Measurements from ENCODE around the gene AMBRA1.

AMBRA1 gene

GRCh38 chr11:46600194-46600960, 6.6 kb upstream of the AMBRA1 start:
- no peak for ATAC-seq
- TF ChIP-seq SNAI2 (CRISPR knock-in tag; IDR thresholded peaks at IDR 0.05) (no peak), ZFP3 (CRISPR knock-in tag; IDR thresholded peaks at IDR 0.05) (no peak), CREB5 (CRISPR knock-in tag; IDR thresholded peaks at IDR 0.05; ENCODE audit: low read depth) (no peak), RARB (CRISPR knock-in tag; IDR thresholded peaks at IDR 0.05) (no peak), OSR1 (CRISPR knock-in tag; IDR thresholded peaks at IDR 0.05) (no peak), GLIS3 (CRISPR knock-in tag; IDR thresholded peaks at IDR 0.05) (no peak), TOX (CRISPR knock-in tag; IDR thresholded peaks at IDR 0.05; ENCODE audit: borderline replicate concordance) (no peak)

GRCh38 chr11:46599340-46600193, 5.7 kb upstream of the AMBRA1 start:
- TF ChIP-seq PPARA (CRISPR knock-in tag; IDR thresholded peaks at IDR 0.05; ENCODE audit: borderline replicate concordance) (no peak), RARB (CRISPR knock-in tag; IDR thresholded peaks at IDR 0.05) (no peak), ZNF70 (CRISPR knock-in tag; IDR thresholded peaks at IDR 0.05) (no peak), ZNF565 (CRISPR knock-in tag; conservative IDR thresholded peaks at IDR 0.05; ENCODE audit: low read depth) (no peak), SNAI2 (CRISPR knock-in tag; IDR thresholded peaks at IDR 0.05) (no peak), OSR1 (CRISPR knock-in tag; IDR thresholded peaks at IDR 0.05) (no peak), ISL1 (CRISPR knock-in tag; IDR thresholded peaks at IDR 0.05) (no peak), POU6F1 (CRISPR knock-in tag; IDR thresholded peaks at IDR 0.05; ENCODE audit: borderline replicate concordance, low read depth) (no peak), ZFP30 (CRISPR knock-in tag; IDR thresholded peaks at IDR 0.05) (no peak), CSRNP3 (CRISPR knock-in tag; IDR thresholded peaks at IDR 0.05) (no peak), ESRRG (CRISPR knock-in tag; IDR thresholded peaks at IDR 0.05) (no peak)
- ATAC-seq, result no peak

- ATAC-seq, result no peak
- TF ChIP-seq ARNTL (CRISPR knock-in tag; IDR thresholded peaks at IDR 0.05; ENCODE audit: borderline replicate concordance, low read depth) (no peak), CSRNP3 (CRISPR knock-in tag; IDR thresholded peaks at IDR 0.05) (no peak), BACH2 (CRISPR knock-in tag; IDR thresholded peaks at IDR 0.05; ENCODE audit: borderline replicate concordance) (no peak), TCF4 (CRISPR knock-in tag; IDR thresholded peaks at IDR 0.05; ENCODE audit: borderline replicate concordance) (no peak), ZFP3 (CRISPR knock-in tag; IDR thresholded peaks at IDR 0.05) (no peak), ISL1 (CRISPR knock-in tag; IDR thresholded peaks at IDR 0.05) (no peak), ZNF565 (CRISPR knock-in tag; conservative IDR thresholded peaks at IDR 0.05; ENCODE audit: low read depth) (no peak), CREB5 (CRISPR knock-in tag; IDR thresholded peaks at IDR 0.05; ENCODE audit: low read depth) (no peak), CSDC2 (CRISPR knock-in tag; IDR thresholded peaks at IDR 0.05) (no peak), RARB (CRISPR knock-in tag; IDR thresholded peaks at IDR 0.05) (no peak), ZNF8 (CRISPR knock-in tag; IDR thresholded peaks at IDR 0.05) (no peak), POU6F1 (CRISPR knock-in tag; IDR thresholded peaks at IDR 0.05; ENCODE audit: borderline replicate concordance, low read depth) (no peak), ZC3H10 (CRISPR knock-in tag; IDR thresholded peaks at IDR 0.05) (no peak), TSHZ2 (CRISPR knock-in tag; IDR thresholded peaks at IDR 0.05) (no peak), OSR1 (CRISPR knock-in tag; IDR thresholded peaks at IDR 0.05) (no peak), ESRRG (CRISPR knock-in tag; IDR thresholded peaks at IDR 0.05) (no peak)
These were observed 3.9 kb upstream of the AMBRA1 start for GRCh38 chr11:46597609-46598219.

Measured in SK-N-SH treated with all-trans-retinoic acid at 6 μM for 48 hours (cell line).